Activated CD4-positive, alpha-beta memory T cell treated with anti-CD3 and anti-CD28 coated beads, Interleukin-2, amount 10 ng/mL, durations not matched to agents 7 days and 5 days (primary cell): Measurements from ENCODE around the gene GLRX. TPM values are rescaled to one million over a fixed set of nuclear protein-coding genes. Genes with fewer than 3 reads are reported as not detected.

ENCODE experiments used
- CTCF ChIA-PET: fragments of 350-600 bp; sonication (Branson Sonifier 250); formaldehyde crosslinking; loops from one replicate; lab custom pipeline; 2021; ENCODE audit warnings: antibody characterized with exemption, inconsistent platforms; lab: Charles Lee
- POLR2A ChIA-PET: fragments of 350-600 bp; sonication (Branson Sonifier 250); formaldehyde crosslinking; loops from one replicate; lab custom pipeline; 2021; ENCODE audit warnings: antibody characterized with exemption; lab: Charles Lee
- DNase-seq: peaks from one replicate; pipeline ENCODE4 v3.0.0-alpha.2; 2020
- H3K27ac Mint-ChIP-seq: one replicate; pipeline ENCODE4 v1.8.0; 2021; ENCODE audit warnings: mild to moderate bottlenecking, mixed read lengths
- H3K27me3 Mint-ChIP-seq: one replicate; pipeline ENCODE4 v1.8.0; 2021; ENCODE audit warnings: mixed read lengths
- H3K36me3 Mint-ChIP-seq: one replicate; pipeline ENCODE4 v1.8.0; 2021; ENCODE audit warnings: low read depth, mixed read lengths
- H3K4me1 Mint-ChIP-seq: one replicate; pipeline ENCODE4 v1.8.0; 2021; ENCODE audit warnings: mixed read lengths
- H3K4me3 Mint-ChIP-seq: one replicate; pipeline ENCODE4 v1.8.0; 2021; ENCODE audit warnings: mild to moderate bottlenecking, mixed read lengths
- H3K9me3 Mint-ChIP-seq: one replicate; pipeline ENCODE4 v1.8.0; 2021; ENCODE audit warnings: mixed read lengths
- total RNA-seq, 2 experiments: library from RNA; stranded (reverse); gene quantifications; one replicate each; pipeline ENCODE4 v1.2.3, GENCODE V29; 2021

GLRX gene
- total RNA-seq, 2 experiments from 2014 or later, result 71.6 to 72.5 TPM

GRCh38 chr5:95848701-95849100 is 26.2 kb upstream of the GLRX start:
- Mint-ChIP-seq H3K27me3 (peaks cover 8% of the 10 kb centered on the region), H3K9me3 (no peaks in the 10 kb centered on the region), H3K4me3 (no peak overlapping the region), H3K4me1 (peaks cover 22% of the 10 kb centered on the region), H3K27ac (no peak overlapping the region), H3K36me3 (no peaks in the 10 kb centered on the region)
- DNase-seq, result no peak
- ChIA-PET CTCF (interaction anchor here (0.7 to 14.8 kb wide), 15 partner anchors 10 to 486 kb away, joined by 3 to 354 read pairs (median 6); partner anchors contain the start of gene RFESD), POLR2A (interaction anchor here (0.9 to 2.2 kb wide), 4 partner anchors 25 to 79 kb away, joined by 3 to 9 read pairs (median 3); no protein-coding TSS in a partner anchor)

GRCh38 chr5:95847261-95847592 is 24.7 kb upstream of the GLRX start:
- peaks cover 10% of the 10 kb centered on the region for H3K27me3 Mint-ChIP-seq
- no peak overlapping the region for H3K27ac Mint-ChIP-seq
- ChIA-PET POLR2A (interaction anchor here (1.0 to 2.2 kb wide), 2 partner anchors 66 kb away, joined by 3 to 9 read pairs; no protein-coding TSS in a partner anchor), CTCF (interaction anchor here (0.9 to 14.8 kb wide), 15 partner anchors 10 to 463 kb away, joined by 3 to 354 read pairs (median 9); partner anchors contain the start of genes GLRX and RFESD)
- H3K36me3 Mint-ChIP-seq, result no peaks in the 10 kb centered on the region
- H3K4me1 Mint-ChIP-seq, result peaks cover 36% of the 10 kb centered on the region
- H3K4me3 Mint-ChIP-seq, result no peak overlapping the region
- no peak for DNase-seq
- no peaks in the 10 kb centered on the region for H3K9me3 Mint-ChIP-seq

DNA sequence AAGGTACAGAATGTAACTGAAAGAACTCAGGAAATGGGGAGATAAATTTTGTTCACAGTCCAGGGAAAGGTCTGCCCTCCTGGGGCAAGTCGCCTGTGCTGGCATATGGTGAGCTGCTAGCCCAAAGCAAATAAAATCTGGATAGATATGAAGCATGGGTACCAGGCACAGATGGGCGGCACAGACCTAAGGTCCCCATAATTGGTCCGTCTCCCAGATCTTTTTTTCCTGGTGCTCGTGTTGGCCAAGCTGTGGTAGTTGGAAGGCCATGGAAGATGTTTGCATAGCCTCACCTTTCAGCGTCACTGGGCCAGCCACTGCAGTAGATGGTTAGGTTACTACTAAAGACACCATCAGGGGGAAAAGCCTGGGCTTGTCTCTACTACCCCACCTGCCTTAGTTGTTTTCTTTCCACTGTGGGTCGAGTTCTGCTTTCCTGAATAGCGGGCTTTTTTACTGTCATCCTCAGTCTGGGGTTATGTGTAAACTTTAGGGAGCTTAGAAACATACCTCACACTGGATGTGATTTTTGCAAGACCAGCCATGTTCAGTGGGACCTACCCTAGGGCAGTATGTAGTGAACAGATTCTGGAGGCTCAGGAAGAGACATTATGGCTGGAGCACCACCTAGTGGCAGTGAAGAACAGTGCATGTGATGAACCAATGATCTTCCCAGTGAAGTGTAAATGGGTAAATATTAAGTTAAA is 24.2 kb upstream of the GLRX start:
- ChIA-PET POLR2A (interaction anchor here (1.0 kb wide), 1 partner anchor 66 kb away, joined by 3 read pairs; no protein-coding TSS in a partner anchor), CTCF (interaction anchor here (0.6 to 14.8 kb wide), 15 partner anchors 10 to 463 kb away, joined by 3 to 354 read pairs (median 6); partner anchors contain the start of genes GLRX and RFESD)
- H3K4me3 Mint-ChIP-seq, result no peak overlapping the region
- H3K4me1 Mint-ChIP-seq, result peaks cover 38% of the 10 kb centered on the region
- peaks cover 10% of the 10 kb centered on the region for H3K27me3 Mint-ChIP-seq
- no peaks in the 10 kb centered on the region for H3K36me3 Mint-ChIP-seq
- no peak overlapping the region for H3K27ac Mint-ChIP-seq
- peak; percentile 72 for DNase-seq
- no peaks in the 10 kb centered on the region for H3K9me3 Mint-ChIP-seq

- H3K27ac Mint-ChIP-seq, result no peak overlapping the region
- DNase-seq, result no peak
- H3K27me3 Mint-ChIP-seq, result peaks cover 10% of the 10 kb centered on the region
- no peak overlapping the region for H3K4me3 Mint-ChIP-seq
- no peaks in the 10 kb centered on the region for H3K9me3 Mint-ChIP-seq
- H3K4me1 Mint-ChIP-seq, result peaks cover 41% of the 10 kb centered on the region
- ChIA-PET CTCF (interaction anchor here (1.4 to 14.8 kb wide), 4 partner anchors 11 to 181 kb away, joined by 6 to 354 read pairs (median 10); partner anchors contain the start of gene GLRX), POLR2A (no interaction called here)
- H3K36me3 Mint-ChIP-seq, result no peaks in the 10 kb centered on the region
Measured at GRCh38 chr5:95845391-95845790, 22.9 kb upstream of the GLRX start.

- H3K27me3 Mint-ChIP-seq, result peaks cover 9% of the 10 kb centered on the region
- H3K36me3 Mint-ChIP-seq, result no peaks in the 10 kb centered on the region
- DNase-seq, result no peak
- no peak overlapping the region for H3K27ac Mint-ChIP-seq
- peaks cover 39% of the 10 kb centered on the region for H3K4me1 Mint-ChIP-seq
- no peak overlapping the region for H3K4me3 Mint-ChIP-seq
- no peaks in the 10 kb centered on the region for H3K9me3 Mint-ChIP-seq
- ChIA-PET POLR2A (interaction anchor here (0.6 to 1.8 kb wide), 7 partner anchors 9 to 197 kb away, joined by 3 to 8 read pairs (median 4); partner anchors contain the start of gene RFESD), CTCF (interaction anchor here (0.6 to 14.8 kb wide), 14 partner anchors 9 to 877 kb away, joined by 3 to 354 read pairs (median 4); partner anchors contain the start of gene GLRX)
Measured at GRCh38 chr5:95843733-95844223, 21.3 kb upstream of the GLRX start.

GRCh38 chr5:95842854-95843544 is 20.5 kb upstream of the GLRX start:
- DNase-seq, result peak; percentile 76
- ChIA-PET POLR2A (interaction anchor here (0.6 to 1.3 kb wide), 6 partner anchors 8 to 250 kb away, joined by 3 to 8 read pairs (median 4); no protein-coding TSS in a partner anchor), CTCF (interaction anchor here (0.7 to 14.8 kb wide), 12 partner anchors 8 to 499 kb away, joined by 3 to 354 read pairs (median 4); partner anchors contain the start of gene GLRX)
- H3K27ac Mint-ChIP-seq, result peak overlapping the region; percentile 72
- peaks cover 5% of the 10 kb centered on the region for H3K27me3 Mint-ChIP-seq
- H3K9me3 Mint-ChIP-seq, result no peaks in the 10 kb centered on the region
- no peaks in the 10 kb centered on the region for H3K36me3 Mint-ChIP-seq
- no peak overlapping the region for H3K4me3 Mint-ChIP-seq
- H3K4me1 Mint-ChIP-seq, result peaks cover 39% of the 10 kb centered on the region

GRCh38 chr5:95841914-95842812 is 19.6 kb upstream of the GLRX start:
- no peak for DNase-seq
- Mint-ChIP-seq H3K9me3 (no peaks in the 10 kb centered on the region), H3K4me3 (no peak overlapping the region), H3K27ac (no peak overlapping the region), H3K27me3 (peaks cover 2% of the 10 kb centered on the region), H3K36me3 (no peaks in the 10 kb centered on the region), H3K4me1 (peaks cover 43% of the 10 kb centered on the region)
- POLR2A ChIA-PET, result interaction anchor here (0.6 to 1.7 kb wide), 2 partner anchors 19 to 250 kb away, joined by 3 to 7 read pairs; no protein-coding TSS in a partner anchor
- CTCF ChIA-PET, result interaction anchor here (1.4 to 3.4 kb wide), 3 partner anchors 19 to 61 kb away, joined by 3 to 30 read pairs (median 15); partner anchors contain the start of gene GLRX

GRCh38 chr5:95840956-95841705 is 18.6 kb upstream of the GLRX start:
- POLR2A ChIA-PET, result interaction anchor here (1.7 to 1.8 kb wide), 2 partner anchors 18 to 33 kb away, joined by 4 to 7 read pairs; no protein-coding TSS in a partner anchor
- Mint-ChIP-seq H3K27ac (no peak overlapping the region), H3K4me3 (no peak overlapping the region), H3K4me1 (peaks cover 50% of the 10 kb centered on the region), H3K9me3 (no peaks in the 10 kb centered on the region), H3K27me3 (peaks cover 2% of the 10 kb centered on the region), H3K36me3 (no peaks in the 10 kb centered on the region)
- CTCF ChIA-PET, result interaction anchor here (1.0 to 3.4 kb wide), 5 partner anchors 12 to 177 kb away, joined by 3 to 30 read pairs (median 3); no protein-coding TSS in a partner anchor
- no peak for DNase-seq

GRCh38 chr5:95839658-95840057 is 17.1 kb upstream of the GLRX start:
- no peak overlapping the region for H3K27ac Mint-ChIP-seq
- ChIA-PET POLR2A (no interaction called here), CTCF (interaction anchor here (0.7 to 3.4 kb wide), 3 partner anchors 14 to 58 kb away, joined by 3 to 30 read pairs (median 3); no protein-coding TSS in a partner anchor)
- peaks cover 49% of the 10 kb centered on the region for H3K4me1 Mint-ChIP-seq
- H3K9me3 Mint-ChIP-seq, result no peaks in the 10 kb centered on the region
- no peak overlapping the region for H3K4me3 Mint-ChIP-seq
- no peak for DNase-seq
- peaks cover 2% of the 10 kb centered on the region for H3K27me3 Mint-ChIP-seq
- H3K36me3 Mint-ChIP-seq, result no peaks in the 10 kb centered on the region

GRCh38 chr5:95838556-95838955 is 16.0 kb upstream of the GLRX start:
- POLR2A ChIA-PET, result interaction anchor here (0.7 to 1.6 kb wide), 6 partner anchors 14 to 191 kb away, joined by 3 to 6 read pairs (median 4); partner anchors contain the start of gene GLRX
- Mint-ChIP-seq H3K27me3 (peaks cover 2% of the 10 kb centered on the region), H3K4me1 (peaks cover 52% of the 10 kb centered on the region), H3K4me3 (no peak overlapping the region), H3K9me3 (no peaks in the 10 kb centered on the region), H3K36me3 (no peaks in the 10 kb centered on the region), H3K27ac (no peak overlapping the region)
- CTCF ChIA-PET, result interaction anchor here (0.9 to 2.1 kb wide), 3 partner anchors 17 to 57 kb away, joined by 3 to 7 read pairs (median 3); no protein-coding TSS in a partner anchor
- no peak for DNase-seq
